GM19043 (cell line): ENCODE results near the gene ART5.
"Not testable (repeated sequence)": the region's sequence is repeated elsewhere in the genome, so short reads cannot be mapped to it uniquely, and the experiment has no call there.

Source experiments
- ATAC-seq: cut with Tn5 transposase; IDR thresholded peaks from one replicate; pipeline ENCODE4 v1.9.1; 2021; ENCODE audit warnings: low read depth; ENCODE audit not compliant: unreplicated experiment

Gene ART5

GRCh38 chr11:3658252-3658651, 16.5 kb upstream of the ART5 start:
- no peak for ATAC-seq

GRCh38 chr11:3657331-3657730, 15.5 kb upstream of the ART5 start:
- not testable (repeated sequence) for ATAC-seq

GRCh38 chr11:3655547-3655946, 13.8 kb upstream of the ART5 start:
- no peak for ATAC-seq

- not testable (repeated sequence) for ATAC-seq
These were observed 10.7 kb upstream of the ART5 start for GRCh38 chr11:3652514-3652913.

GRCh38 chr11:3649374-3649773, 7.6 kb upstream of the ART5 start:
- not testable (repeated sequence) for ATAC-seq

GRCh38 chr11:3648843-3649242, 7.1 kb upstream of the ART5 start:
- ATAC-seq: not testable (repeated sequence)

GRCh38 chr11:3645552-3645951, 3.8 kb upstream of the ART5 start:
- no peak for ATAC-seq

GRCh38 chr11:3644817-3645235, 3.0 kb upstream of the ART5 start, which contains the start of gene ART1:
ART1 (plus strand) TSS chr11:3645128; CDS start chr11:3659214, 14,086 bp downstream.
- ATAC-seq: no peak

- not testable (repeated sequence) for ATAC-seq
These were observed 1.3 kb upstream of the ART5 start for GRCh38 chr11:3643102-3643546.

GRCh38 chr11:3642071-3642951, 519 bp upstream of the ART5 start:
- ATAC-seq: no peak

- ATAC-seq: no peak
These were observed 601 bp downstream of the ART5 start for GRCh38 chr11:3641191-3641590.

GRCh38 chr11:3639841-3640240, 2.0 kb downstream of the ART5 start:
- no peak for ATAC-seq

- ATAC-seq: no peak
These were observed 3.3 kb downstream of the ART5 start for GRCh38 chr11:3638513-3638912.

GRCh38 chr11:3637201-3637600, 4.6 kb downstream of the ART5 start:
- ATAC-seq: no peak

- no peak for ATAC-seq
These were observed 6.0 kb downstream of the ART5 start for GRCh38 chr11:3635641-3636375.

GRCh38 chr11:3632070-3632660, 9.6 kb downstream of the ART5 start:
- no peak for ATAC-seq

- no peak for ATAC-seq
These were observed 10.5 kb downstream of the ART5 start for GRCh38 chr11:3631331-3631730.

GRCh38 chr11:3627291-3627690, 14.5 kb downstream of the ART5 start:
- no peak for ATAC-seq

- ATAC-seq: no peak
These were observed 15.4 kb downstream of the ART5 start for GRCh38 chr11:3626250-3626960.

GRCh38 chr11:3623767-3624458, 17.9 kb downstream of the ART5 start:
- no peak for ATAC-seq
